ENCODE results near the gene PJVK.

DNA sequence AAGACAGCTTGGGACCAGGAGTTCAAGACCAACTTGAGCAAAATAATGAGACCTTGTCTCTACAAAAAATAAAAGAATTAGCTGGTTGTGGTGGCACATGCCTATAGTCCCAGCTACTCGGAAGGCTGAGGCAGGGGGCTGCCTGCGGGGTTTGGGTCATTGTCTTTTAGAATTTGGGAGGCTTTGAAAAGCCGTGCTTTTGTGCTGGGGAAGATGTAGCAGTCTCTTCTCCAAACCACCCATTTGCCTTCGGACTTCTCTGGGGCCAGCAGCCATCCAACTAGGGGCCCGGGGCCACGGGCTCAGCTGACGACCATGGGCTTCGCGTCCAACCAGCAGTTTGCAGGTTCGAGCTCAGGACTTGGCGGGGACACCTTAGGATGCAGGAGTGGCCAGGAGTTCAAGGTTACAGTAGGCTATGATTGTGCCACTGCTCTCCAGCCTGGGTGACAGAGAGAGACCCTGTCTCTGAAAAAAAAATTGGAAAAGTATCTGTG, 6.3 kb downstream of the PJVK start:
- TF ChIP-seq, protein P1, sequence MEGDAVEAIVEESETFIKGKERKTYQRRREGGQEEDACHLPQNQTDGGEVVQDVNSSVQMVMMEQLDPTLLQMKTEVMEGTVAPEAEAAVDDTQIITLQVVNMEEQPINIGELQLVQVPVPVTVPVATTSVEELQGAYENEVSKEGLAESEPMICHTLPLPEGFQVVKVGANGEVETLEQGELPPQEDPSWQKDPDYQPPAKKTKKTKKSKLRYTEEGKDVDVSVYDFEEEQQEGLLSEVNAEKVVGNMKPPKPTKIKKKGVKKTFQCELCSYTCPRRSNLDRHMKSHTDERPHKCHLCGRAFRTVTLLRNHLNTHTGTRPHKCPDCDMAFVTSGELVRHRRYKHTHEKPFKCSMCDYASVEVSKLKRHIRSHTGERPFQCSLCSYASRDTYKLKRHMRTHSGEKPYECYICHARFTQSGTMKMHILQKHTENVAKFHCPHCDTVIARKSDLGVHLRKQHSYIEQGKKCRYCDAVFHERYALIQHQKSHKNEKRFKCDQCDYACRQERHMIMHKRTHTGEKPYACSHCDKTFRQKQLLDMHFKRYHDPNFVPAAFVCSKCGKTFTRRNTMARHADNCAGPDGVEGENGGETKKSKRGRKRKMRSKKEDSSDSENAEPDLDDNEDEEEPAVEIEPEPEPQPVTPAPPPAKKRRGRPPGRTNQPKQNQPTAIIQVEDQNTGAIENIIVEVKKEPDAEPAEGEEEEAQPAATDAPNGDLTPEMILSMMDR (IDR thresholded peaks at IDR 0.05) = no peak
- TF ChIP-seq POLR2A (IDR thresholded peaks at IDR 0.05) = no peak

Data from body of pancreas (tissue), 4 donors.